DOHH2 (cell line): ENCODE data around the gene PTBP2.
A peak's percentile ranks its signal among the peaks of the same experiment; 100 is the strongest.

ENCODE experiments used
- H3F3A ChIP-seq: fragments of 200-600 bp; sonication (generic), shearing (Covaris generic); 2 replicates; pipeline ENCODE4 v1.6.0; 2016; ENCODE audit warnings: antibody characterized with exemption, mild to moderate bottlenecking; ENCODE audit not compliant: control insufficient read depth, insufficient read depth
- H3K27ac ChIP-seq: fragments of 200-600 bp; sonication (generic); 2 replicates; pipeline ENCODE4 v1.5.1; 2014; ENCODE audit warnings: low read depth, mild to moderate bottlenecking, low read length, moderate library complexity
- H3K27me3 ChIP-seq: fragments of 200-600 bp; sonication (generic); 2 replicates; pipeline ENCODE4 v1.6.1; 2014; ENCODE audit warnings: mild to moderate bottlenecking, low read length, mixed read lengths; ENCODE audit not compliant: control insufficient read depth
- H3K36me3 ChIP-seq: fragments of 200-600 bp; sonication (generic); 2 replicates; pipeline ENCODE4 v1.6.1; 2014; ENCODE audit warnings: mild to moderate bottlenecking, low read length, moderate library complexity, mixed read lengths; ENCODE audit not compliant: control insufficient read depth
- H3K4me1 ChIP-seq: fragments of 200-600 bp; sonication (generic); 2 replicates; pipeline ENCODE4 v1.6.1; 2014; ENCODE audit warnings: mild to moderate bottlenecking, low read length, mixed read lengths; ENCODE audit not compliant: control insufficient read depth
- H3K4me2 ChIP-seq: fragments of 200-600 bp; sonication (generic); 2 replicates; pipeline ENCODE4 v1.6.0; 2014; ENCODE audit warnings: mild to moderate bottlenecking, low read length, moderate library complexity
- H3K4me3 ChIP-seq: fragments of 200-600 bp; sonication (generic); 2 replicates; pipeline ENCODE4 v1.5.1; 2014; ENCODE audit warnings: mild to moderate bottlenecking, low read length, mixed read lengths
- H3K79me2 ChIP-seq: fragments of 200-600 bp; sonication (generic); 2 replicates; pipeline ENCODE4 v1.6.1; 2014; ENCODE audit warnings: mild to moderate bottlenecking, low read length, mixed read lengths; ENCODE audit not compliant: control insufficient read depth
- H3K9me2 ChIP-seq: fragments of 200-600 bp; sonication (generic); replicated peaks from 2 replicates; pipeline ENCODE4 v1.6.1; 2014; ENCODE audit warnings: mild to moderate bottlenecking, low read length, mixed read lengths; ENCODE audit not compliant: control insufficient read depth
- H3K9me3 ChIP-seq: fragments of 200-600 bp; sonication (generic); 2 replicates; pipeline ENCODE4 v1.6.1; 2014; ENCODE audit warnings: antibody characterized with exemption, low read length, mixed read lengths; ENCODE audit not compliant: control insufficient read depth, insufficient read depth
- H4K20me1 ChIP-seq: fragments of 200-600 bp; sonication (generic); 2 replicates; pipeline ENCODE4 v1.6.0; 2014; ENCODE audit warnings: low read depth, mild to moderate bottlenecking, antibody characterized with exemption, low read length, moderate library complexity; ENCODE audit not compliant: control insufficient read depth, insufficient read depth
- EZH2phosphoT487 ChIP-seq: fragments of 200-600 bp; sonication (generic); IDR thresholded peaks from 2 replicates; pipeline ENCODE4 v1.6.1; 2017; ENCODE audit warnings: borderline replicate concordance, mild to moderate bottlenecking, antibody characterized with exemption, low read length, moderate library complexity, mixed read lengths
- TF ChIP-seq, protein P1 (sequence below): fragments of 200-600 bp; sonication (generic); IDR thresholded peaks from one replicate; pipeline ENCODE4 v1.5.1; 2014; ENCODE audit warnings: antibody characterized with exemption, mild to moderate bottlenecking, low read depth, low read length; ENCODE audit not compliant: poor library complexity, severe bottlenecking

The PTBP2 gene, protein sequence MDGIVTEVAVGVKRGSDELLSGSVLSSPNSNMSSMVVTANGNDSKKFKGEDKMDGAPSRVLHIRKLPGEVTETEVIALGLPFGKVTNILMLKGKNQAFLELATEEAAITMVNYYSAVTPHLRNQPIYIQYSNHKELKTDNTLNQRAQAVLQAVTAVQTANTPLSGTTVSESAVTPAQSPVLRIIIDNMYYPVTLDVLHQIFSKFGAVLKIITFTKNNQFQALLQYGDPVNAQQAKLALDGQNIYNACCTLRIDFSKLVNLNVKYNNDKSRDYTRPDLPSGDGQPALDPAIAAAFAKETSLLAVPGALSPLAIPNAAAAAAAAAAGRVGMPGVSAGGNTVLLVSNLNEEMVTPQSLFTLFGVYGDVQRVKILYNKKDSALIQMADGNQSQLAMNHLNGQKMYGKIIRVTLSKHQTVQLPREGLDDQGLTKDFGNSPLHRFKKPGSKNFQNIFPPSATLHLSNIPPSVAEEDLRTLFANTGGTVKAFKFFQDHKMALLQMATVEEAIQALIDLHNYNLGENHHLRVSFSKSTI

DNA sequence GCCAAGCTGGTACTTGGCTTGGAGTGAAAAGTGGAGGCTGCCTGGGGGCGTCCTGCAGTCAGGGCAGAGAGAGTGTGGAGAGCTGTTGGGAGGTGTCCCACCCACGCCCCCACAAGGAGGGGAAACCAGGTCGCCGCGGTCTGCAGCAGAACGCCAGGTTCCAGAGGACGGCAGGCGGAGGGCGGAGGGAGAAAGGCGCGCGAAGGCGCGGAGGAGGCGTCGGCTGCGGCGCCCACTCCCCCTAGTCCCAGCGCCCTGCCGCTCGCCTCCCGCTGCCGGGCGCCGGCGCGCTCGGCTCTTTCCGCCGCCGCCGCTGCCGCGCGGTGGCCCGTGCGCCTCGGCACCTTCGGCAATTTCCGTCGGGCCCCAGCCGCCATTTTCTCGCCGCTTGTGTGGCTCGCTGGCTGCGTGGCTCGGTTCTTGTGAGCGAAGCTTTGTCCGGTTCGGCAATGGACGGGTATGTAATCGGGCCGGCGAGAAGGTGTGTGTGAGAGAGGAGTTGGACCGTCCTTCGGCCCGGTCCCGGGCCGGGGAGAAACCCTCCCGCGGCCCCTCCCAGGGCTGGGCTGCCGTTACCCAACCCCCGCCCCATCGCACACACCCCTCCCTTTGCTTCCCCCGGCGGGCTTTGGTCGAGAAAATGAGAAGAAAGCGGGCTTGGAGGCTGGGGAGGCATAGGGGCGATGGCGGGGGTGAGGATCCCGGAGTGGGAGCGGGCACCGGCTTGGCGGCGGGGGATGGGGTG, at the start of gene PTBP2:
Gene PTBP2, plus strand, starts transcription at position 369 of the 745 bp plus-strand sequence. Its CDS starts 81 bp downstream, at position 450.
- Histone ChIP-seq H3K36me3 (peaks cover 36% of the 10 kb centered on the region), H4K20me1 (no peaks in the 10 kb centered on the region), H3K4me3 (peak within 1 kb of the TSS; percentile 87), H3K4me1 (peaks cover 22% of the 10 kb centered on the region), H3K9me3 (no peaks in the 10 kb centered on the region), H3K27me3 (no peaks in the 10 kb centered on the region), H3K27ac (peak within 1 kb of the TSS; percentile 63), H3F3A (no peaks in the 10 kb centered on the region), H3K4me2 (peak within 1 kb of the TSS; percentile 72), H3K9me2 (no peaks in the 10 kb centered on the region), H3K79me2 (peaks cover 49% of the 10 kb centered on the region)
- TF ChIP-seq EZH2phosphoT487: no peak
- TF ChIP-seq, protein P1, sequence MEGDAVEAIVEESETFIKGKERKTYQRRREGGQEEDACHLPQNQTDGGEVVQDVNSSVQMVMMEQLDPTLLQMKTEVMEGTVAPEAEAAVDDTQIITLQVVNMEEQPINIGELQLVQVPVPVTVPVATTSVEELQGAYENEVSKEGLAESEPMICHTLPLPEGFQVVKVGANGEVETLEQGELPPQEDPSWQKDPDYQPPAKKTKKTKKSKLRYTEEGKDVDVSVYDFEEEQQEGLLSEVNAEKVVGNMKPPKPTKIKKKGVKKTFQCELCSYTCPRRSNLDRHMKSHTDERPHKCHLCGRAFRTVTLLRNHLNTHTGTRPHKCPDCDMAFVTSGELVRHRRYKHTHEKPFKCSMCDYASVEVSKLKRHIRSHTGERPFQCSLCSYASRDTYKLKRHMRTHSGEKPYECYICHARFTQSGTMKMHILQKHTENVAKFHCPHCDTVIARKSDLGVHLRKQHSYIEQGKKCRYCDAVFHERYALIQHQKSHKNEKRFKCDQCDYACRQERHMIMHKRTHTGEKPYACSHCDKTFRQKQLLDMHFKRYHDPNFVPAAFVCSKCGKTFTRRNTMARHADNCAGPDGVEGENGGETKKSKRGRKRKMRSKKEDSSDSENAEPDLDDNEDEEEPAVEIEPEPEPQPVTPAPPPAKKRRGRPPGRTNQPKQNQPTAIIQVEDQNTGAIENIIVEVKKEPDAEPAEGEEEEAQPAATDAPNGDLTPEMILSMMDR: no peak

DNA sequence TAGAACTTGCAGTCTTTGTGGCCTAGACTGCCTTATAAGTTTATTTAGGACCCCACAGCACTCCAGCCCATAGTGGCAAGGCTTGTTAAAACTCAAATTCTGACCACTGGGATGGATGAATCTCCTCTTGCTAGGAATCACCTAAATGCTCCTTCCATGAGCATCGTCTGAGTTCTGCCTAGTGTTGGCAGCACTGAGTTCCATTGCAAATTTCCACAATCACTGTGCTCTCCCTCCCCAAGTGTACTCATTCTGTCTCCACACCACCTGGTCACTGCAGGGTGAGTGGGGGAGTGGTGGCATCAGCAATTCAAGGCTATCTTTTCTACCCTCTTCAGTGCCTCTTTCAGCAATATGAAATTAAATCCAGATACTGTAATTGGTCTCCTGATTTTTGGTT, 46.7 kb upstream of the PTBP2 start:
- Histone ChIP-seq H3K27ac (no peak overlapping the region), H3K4me1 (no peaks in the 10 kb centered on the region), H3K9me2 (no peaks in the 10 kb centered on the region), H3K36me3 (no peaks in the 10 kb centered on the region), H3K4me2 (no peak overlapping the region), H3K9me3 (no peaks in the 10 kb centered on the region; the same call in 1 of the 2 replicates), H3F3A (no peaks in the 10 kb centered on the region), H3K4me3 (no peak overlapping the region), H3K79me2 (no peaks in the 10 kb centered on the region), H4K20me1 (no peaks in the 10 kb centered on the region), H3K27me3 (no peaks in the 10 kb centered on the region)
- no peak for TF ChIP-seq EZH2phosphoT487
- TF ChIP-seq, protein P1: no peak

DNA sequence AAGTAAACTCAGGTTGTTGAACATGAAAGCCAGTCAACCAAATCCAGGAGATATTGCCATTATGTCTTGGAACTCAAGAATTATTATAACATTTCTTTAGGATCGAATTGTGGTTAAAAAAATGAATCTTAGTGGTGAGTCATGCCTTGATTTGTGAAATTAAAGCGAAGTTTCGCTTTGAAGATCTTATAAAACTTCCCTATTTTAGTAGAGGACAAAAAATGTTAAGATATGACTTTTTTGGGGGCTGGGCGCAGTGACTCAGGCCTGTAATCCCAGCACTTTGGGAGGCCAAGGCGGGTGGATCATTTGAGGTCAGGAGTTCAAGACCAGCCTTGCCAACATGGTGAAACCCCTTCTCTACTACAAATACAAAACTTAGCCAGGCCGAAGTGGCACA, 39.5 kb upstream of the PTBP2 start:
- TF ChIP-seq EZH2phosphoT487: no peak
- TF ChIP-seq, protein P1: no peak
- H3K4me3 ChIP-seq: no peak overlapping the region
- H3K4me2 ChIP-seq: no peak overlapping the region
- no peak overlapping the region for H3K27ac ChIP-seq
- H3K27me3 ChIP-seq: no peaks in the 10 kb centered on the region
- no peaks in the 10 kb centered on the region for H4K20me1 ChIP-seq
- H3F3A ChIP-seq: no peaks in the 10 kb centered on the region
- H3K4me1 ChIP-seq: no peaks in the 10 kb centered on the region
- H3K79me2 ChIP-seq: no peaks in the 10 kb centered on the region
- H3K36me3 ChIP-seq: no peaks in the 10 kb centered on the region
- H3K9me3 ChIP-seq: no peaks in the 10 kb centered on the region
- no peaks in the 10 kb centered on the region for H3K9me2 ChIP-seq
